Type B pancreatic cell (in vitro differentiated cells): ENCODE measurements around the gene CDK8. TPM values are rescaled to one million over a fixed set of nuclear protein-coding genes. Genes with fewer than 3 reads are reported as not detected.

Source experiments
- DNase-seq: peaks from one replicate; pipeline ENCODE4 v3.0.0; 2021; ENCODE audit warnings: mixed read lengths; ENCODE audit not compliant: unreplicated experiment; ENCODE audit errors: extremely low spot score
- H3K27ac Mint-ChIP-seq: 2 replicates; pipeline ENCODE4 v1.8.0; 2021; ENCODE audit warnings: mild to moderate bottlenecking, mixed read lengths
- H3K27me3 Mint-ChIP-seq: 2 replicates; pipeline ENCODE4 v1.8.0; 2021; ENCODE audit warnings: mixed read lengths
- H3K36me3 Mint-ChIP-seq: 2 replicates; pipeline ENCODE4 v1.8.0; 2021; ENCODE audit warnings: mixed read lengths
- H3K4me1 Mint-ChIP-seq: one replicate; pipeline ENCODE4 v1.8.0; 2021; ENCODE audit warnings: mixed read lengths; ENCODE audit not compliant: unreplicated experiment
- H3K4me3 Mint-ChIP-seq: 2 replicates; pipeline ENCODE4 v1.8.0; 2021; ENCODE audit warnings: mild to moderate bottlenecking, mixed read lengths
- H3K9me3 Mint-ChIP-seq: 2 replicates; pipeline ENCODE4 v1.8.0; 2021; ENCODE audit warnings: mixed read lengths
- total RNA-seq: library from RNA; stranded (reverse); gene quantifications from 2 replicates; pipeline ENCODE4 v1.2.1, GENCODE V29; 2021; ENCODE audit warnings: low replicate concordance
- TF ChIP-seq, protein P1 (sequence below): fragments of 200-600 bp; sonication (generic); conservative IDR thresholded peaks from 2 replicates; pipeline ENCODE4 v1.5.0; 2021; ENCODE audit warnings: antibody characterized with exemption, mild to moderate bottlenecking

Gene CDK8
- total RNA-seq, 1 donor from 2014 or later = 26.3 TPM

DNA sequence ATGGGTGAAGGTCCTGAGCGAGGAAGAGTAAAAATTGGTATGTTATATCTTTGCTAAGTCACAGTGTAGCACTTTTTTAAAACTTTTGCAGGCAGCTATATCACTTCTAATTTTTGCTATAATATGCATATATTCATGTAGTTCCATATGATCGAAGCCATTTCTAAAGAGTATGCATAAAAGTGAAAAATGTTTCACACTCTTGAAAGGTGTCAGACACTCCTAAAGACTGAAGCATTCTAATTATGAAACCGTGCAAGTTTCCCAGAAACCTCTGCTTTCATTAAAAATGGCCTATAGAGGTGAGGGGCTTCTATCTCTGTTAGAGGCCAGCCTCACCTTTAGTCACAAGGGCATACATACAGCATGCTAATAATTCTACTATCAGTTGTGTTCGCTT, 128.9 kb downstream of the CDK8 start:
- H3K36me3 Mint-ChIP-seq = peaks cover 7% of the 10 kb centered on the region
- no peaks in the 10 kb centered on the region for H3K27me3 Mint-ChIP-seq
- DNase-seq = no peak
- H3K27ac Mint-ChIP-seq = no peak overlapping the region
- H3K9me3 Mint-ChIP-seq = no peaks in the 10 kb centered on the region
- H3K4me3 Mint-ChIP-seq = no peak overlapping the region
- TF ChIP-seq, protein P1, sequence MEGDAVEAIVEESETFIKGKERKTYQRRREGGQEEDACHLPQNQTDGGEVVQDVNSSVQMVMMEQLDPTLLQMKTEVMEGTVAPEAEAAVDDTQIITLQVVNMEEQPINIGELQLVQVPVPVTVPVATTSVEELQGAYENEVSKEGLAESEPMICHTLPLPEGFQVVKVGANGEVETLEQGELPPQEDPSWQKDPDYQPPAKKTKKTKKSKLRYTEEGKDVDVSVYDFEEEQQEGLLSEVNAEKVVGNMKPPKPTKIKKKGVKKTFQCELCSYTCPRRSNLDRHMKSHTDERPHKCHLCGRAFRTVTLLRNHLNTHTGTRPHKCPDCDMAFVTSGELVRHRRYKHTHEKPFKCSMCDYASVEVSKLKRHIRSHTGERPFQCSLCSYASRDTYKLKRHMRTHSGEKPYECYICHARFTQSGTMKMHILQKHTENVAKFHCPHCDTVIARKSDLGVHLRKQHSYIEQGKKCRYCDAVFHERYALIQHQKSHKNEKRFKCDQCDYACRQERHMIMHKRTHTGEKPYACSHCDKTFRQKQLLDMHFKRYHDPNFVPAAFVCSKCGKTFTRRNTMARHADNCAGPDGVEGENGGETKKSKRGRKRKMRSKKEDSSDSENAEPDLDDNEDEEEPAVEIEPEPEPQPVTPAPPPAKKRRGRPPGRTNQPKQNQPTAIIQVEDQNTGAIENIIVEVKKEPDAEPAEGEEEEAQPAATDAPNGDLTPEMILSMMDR = no peak
- no peaks in the 10 kb centered on the region for H3K4me1 Mint-ChIP-seq

DNA sequence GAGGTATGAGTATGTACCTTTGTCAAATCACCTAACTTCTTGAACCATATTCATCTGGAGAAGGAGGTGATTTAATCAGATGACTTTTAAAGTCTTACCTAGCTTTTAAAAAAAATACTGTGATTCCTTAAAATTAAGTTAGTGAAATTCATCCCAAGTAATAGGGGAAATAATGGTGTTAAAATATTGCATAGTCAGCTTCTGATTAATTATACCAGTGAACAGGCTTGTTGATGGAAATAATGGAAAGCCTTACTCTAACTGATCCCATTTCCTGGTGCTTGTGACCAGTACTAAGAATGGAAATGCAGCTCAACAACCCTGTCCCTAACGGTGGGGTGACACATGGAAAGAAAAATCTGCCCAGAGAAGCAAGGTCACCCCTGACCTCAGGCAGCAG, 130.7 kb downstream of the CDK8 start:
- Mint-ChIP-seq H3K4me1 (no peaks in the 10 kb centered on the region), H3K36me3 (peaks cover 7% of the 10 kb centered on the region), H3K27me3 (no peaks in the 10 kb centered on the region), H3K4me3 (no peak overlapping the region), H3K27ac (no peak overlapping the region), H3K9me3 (no peaks in the 10 kb centered on the region)
- no peak for DNase-seq
- TF ChIP-seq, protein P1 = no peak

DNA sequence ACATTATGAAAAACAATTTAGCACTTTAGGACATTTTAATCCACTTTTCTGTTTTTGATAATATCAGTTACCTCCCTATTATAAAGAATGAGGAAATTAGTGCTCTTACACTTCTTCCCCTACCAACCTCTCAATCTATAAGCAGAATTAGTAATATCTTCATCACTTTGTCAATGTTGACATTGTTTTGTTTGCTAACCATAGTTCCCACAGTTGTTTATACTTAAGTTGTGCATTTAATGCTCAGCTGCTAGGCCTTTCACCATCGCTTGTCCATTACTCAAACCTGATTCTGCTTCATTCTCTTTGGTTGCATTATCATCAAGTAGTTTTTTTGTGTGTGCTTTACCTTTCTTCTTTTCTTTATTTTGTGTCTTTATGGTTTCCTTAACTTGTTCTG, 132.1 kb downstream of the CDK8 start:
- TF ChIP-seq, protein P1 = no peak
- Mint-ChIP-seq H3K27me3 (no peaks in the 10 kb centered on the region), H3K9me3 (no peaks in the 10 kb centered on the region), H3K36me3 (peaks cover 11% of the 10 kb centered on the region), H3K4me3 (no peak overlapping the region), H3K27ac (no peak overlapping the region), H3K4me1 (no peaks in the 10 kb centered on the region)
- DNase-seq = no peak

DNA sequence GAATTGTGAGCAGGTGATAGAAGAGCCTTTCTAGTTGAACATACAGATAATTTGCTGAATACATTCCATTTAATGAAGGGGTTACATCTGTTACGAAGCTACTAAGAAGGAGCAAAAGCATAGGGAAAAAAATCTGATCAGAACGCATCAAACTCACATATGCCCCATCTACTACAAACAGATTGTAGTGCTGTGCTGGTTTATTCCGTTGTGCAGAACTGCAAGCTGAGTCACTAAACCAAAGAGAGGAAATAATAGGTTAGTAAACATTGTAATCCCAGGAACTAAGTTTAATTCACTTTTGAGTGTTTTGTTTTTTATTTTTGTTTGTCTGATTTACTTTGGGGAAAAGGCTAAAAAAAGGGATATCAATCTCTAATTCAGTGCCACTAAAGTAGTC, 136.3 kb downstream of the CDK8 start:
- H3K27ac Mint-ChIP-seq = no peak overlapping the region
- H3K4me1 Mint-ChIP-seq = no peaks in the 10 kb centered on the region

DNA sequence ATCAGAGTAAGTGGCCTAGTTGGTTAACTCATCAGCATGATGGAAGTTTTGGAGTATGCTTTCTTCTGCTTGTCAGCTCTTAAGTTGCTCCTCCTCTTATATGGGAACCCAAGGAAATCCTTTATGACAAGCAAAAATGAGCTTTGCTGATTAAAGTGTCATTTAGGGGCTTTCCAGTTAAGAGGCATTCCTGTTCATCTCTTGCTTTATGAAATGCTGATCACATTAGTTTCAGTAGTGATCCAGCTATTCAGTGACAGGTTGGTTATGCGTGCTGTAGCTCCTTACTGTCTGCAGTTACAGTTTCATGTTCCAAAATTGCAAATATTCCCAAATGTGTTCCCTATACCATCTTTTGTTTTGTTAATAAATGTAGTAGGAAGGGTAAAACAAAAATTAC, 146.6 kb downstream of the CDK8 start:
- TF ChIP-seq, protein P1 = no peak
- no peaks in the 10 kb centered on the region for H3K9me3 Mint-ChIP-seq
- no peak overlapping the region for H3K27ac Mint-ChIP-seq
- H3K27me3 Mint-ChIP-seq = no peaks in the 10 kb centered on the region
- no peaks in the 10 kb centered on the region for H3K4me1 Mint-ChIP-seq
- H3K4me3 Mint-ChIP-seq = no peak overlapping the region
- peaks cover 5% of the 10 kb centered on the region for H3K36me3 Mint-ChIP-seq
- no peak for DNase-seq

More for the DNA sequence above, 136.3 kb downstream of the CDK8 start:
- H3K36me3 Mint-ChIP-seq = peaks cover 11% of the 10 kb centered on the region
- H3K9me3 Mint-ChIP-seq = no peaks in the 10 kb centered on the region
- TF ChIP-seq, protein P1 = no peak
- H3K4me3 Mint-ChIP-seq = no peak overlapping the region
- no peak for DNase-seq
- H3K27me3 Mint-ChIP-seq = no peaks in the 10 kb centered on the region

DNA sequence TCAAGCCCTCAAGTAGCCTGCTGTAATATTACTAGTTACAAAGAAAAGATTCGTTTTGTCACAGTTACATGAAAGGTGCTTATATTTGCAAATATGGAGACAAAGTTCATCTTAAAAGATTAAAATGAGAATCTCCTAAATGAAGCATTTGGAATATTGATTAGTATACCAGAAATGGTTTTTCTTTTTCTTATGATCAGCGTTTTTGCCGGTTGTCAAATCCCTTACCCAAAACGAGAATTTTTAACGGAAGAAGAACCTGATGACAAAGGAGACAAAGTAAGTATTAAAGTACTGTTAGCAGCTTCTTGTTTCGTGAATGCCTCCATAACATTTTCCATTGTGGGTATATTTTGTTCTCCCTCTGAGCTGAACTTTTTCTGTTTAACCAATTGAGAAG, 147.1 kb downstream of the CDK8 start:
- no peaks in the 10 kb centered on the region for H3K9me3 Mint-ChIP-seq
- H3K4me1 Mint-ChIP-seq = no peaks in the 10 kb centered on the region
- DNase-seq = no peak
- peaks cover 6% of the 10 kb centered on the region for H3K36me3 Mint-ChIP-seq
- no peak overlapping the region for H3K4me3 Mint-ChIP-seq
- no peaks in the 10 kb centered on the region for H3K27me3 Mint-ChIP-seq
- no peak overlapping the region for H3K27ac Mint-ChIP-seq
- TF ChIP-seq, protein P1 = no peak
